CD4-positive, alpha-beta T cell treated with Interleukin-12 subunit alpha and Interleukin-12 subunit beta, for 1 hour (primary cell): ENCODE results near the gene SLC25A31.

ENCODE experiments used
- DNase-seq: peaks from one replicate; pipeline ENCODE4 v3.0.0-alpha.2; 2020

Gene SLC25A31

DNA sequence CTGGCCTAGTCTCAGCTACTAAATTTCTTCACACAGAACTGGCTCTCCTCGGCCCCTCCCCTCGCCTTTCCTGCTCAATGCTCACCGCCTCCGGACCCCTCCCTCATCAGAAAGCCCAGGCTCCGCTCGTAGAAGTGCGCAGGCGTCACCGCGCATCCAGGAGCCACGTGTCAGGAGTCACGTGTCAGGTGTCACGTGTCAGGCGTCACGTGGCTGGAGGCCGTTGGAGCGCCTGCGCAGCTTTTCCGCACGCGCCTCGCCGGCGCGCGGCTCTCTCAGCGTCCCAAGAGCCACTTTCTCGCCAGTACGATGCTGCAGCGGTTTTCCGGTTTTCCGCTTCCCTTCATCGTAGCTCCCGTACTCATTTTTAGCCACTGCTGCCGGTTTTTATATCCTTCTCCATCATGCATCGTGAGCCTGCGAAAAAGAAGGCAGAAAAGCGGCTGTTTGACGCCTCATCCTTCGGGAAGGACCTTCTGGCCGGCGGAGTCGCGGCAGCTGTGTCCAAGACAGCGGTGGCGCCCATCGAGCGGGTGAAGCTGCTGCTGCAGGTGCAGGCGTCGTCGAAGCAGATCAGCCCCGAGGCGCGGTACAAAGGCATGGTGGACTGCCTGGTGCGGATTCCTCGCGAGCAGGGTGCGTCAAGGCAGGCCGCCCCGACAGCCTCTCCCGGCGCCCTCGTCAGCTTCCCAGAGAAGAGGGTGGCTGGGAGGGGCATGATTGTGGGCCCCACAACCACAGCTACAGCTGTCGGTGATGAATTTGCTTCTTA, at the start of gene SLC25A31:
Gene SLC25A31, plus strand, starts transcription at position 259 of the 772 bp plus-strand sequence. Its CDS starts 146 bp downstream, at position 405.
- no peak for DNase-seq

DNA sequence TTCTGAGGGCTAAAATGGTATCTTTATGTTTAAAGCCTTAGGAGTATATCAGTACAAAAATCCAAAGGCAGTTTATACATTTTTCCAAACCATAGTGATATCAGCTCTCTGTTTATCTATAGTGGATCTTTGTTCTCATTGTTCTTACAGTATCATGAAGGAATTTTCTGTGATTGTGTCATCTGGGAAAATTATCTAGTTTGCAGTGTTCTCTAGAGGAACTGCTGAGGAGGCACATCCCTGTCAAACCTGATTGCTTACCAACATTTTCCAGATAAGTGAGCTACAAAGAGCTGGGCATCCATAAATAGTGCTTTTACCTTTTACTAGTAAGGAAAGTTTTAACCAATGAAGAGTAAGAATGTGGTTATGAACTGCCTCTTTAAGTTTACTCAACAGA, 44.9 kb upstream of the SLC25A31 start:
- DNase-seq: no peak

DNA sequence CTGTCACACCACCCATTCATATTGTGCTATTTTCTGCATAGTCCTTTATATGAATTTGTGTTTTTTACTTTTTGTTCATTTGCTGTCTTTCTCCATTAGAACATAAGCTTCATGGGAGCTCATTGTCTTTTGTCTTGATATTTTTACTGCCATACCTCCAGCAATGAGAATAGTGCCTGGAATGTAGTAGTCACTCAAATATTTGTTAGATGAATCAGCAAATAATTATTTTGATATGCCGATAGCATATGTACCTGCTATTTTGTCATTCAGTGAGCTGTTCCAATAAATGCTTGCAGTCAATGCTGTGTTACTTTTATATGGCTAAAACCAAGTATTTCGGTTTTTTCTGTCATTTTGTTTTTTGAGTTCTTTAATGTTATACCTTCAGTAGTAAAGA, 43.5 kb upstream of the SLC25A31 start:
- DNase-seq: no peak

DNA sequence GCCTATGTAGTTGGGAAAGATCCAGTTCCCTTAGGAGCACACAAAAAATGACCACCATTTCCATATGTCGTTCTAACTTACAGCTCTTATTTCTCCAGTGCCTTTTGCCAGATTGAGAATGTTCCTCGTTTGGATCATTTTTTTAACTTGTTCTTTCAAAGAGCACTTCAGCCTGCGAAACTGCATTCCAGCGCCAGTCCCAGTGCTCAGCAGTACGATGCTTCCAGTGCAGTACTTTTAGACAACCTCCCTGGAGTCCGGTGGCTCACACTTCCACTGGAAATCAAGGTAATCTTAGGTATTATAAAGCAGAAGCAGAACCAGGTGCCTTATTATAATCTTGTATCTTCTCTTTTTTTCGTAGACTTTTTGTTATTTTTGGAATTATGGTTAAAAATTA, 42.6 kb upstream of the SLC25A31 start:
- DNase-seq: no peak

DNA sequence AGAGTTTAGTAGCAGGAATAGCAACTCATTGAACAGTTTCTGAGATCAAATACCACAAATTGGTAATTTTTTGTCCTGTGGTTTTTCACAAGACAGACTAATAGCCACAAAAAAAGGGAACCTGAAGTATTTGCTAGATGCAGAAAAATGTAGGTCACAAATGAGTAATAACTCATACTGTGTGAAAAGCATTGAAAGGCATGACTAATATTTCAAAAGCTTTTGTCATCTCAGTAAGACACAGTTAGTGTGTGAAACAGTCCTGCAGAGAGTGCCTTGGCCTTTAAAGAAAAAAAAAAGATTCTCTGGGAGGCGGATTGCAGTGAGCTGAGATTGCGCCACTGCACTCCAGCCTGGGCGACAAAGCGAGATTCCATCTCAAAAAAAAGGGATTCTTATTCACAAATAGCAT, 31.4 kb upstream of the SLC25A31 start:
- DNase-seq: no peak

DNA sequence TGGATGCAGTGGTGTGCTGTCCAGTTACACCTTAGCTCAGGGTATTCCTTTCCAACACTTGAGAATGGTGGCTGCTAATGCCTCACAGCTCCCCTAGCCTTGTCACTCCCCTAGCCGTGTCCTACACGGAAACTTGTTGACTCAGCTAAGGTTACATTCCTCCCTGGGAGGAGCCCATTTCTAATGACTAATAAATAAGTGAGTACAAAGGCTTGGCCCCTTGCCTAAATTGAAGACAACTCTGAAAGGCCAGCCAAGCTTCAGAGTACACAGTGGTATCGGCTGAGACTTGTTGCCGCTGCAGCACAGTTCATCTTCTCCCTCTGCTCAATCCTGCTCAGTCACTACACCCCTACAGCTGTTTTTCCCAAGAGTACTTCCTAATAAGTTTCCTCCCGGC, 21.2 kb upstream of the SLC25A31 start:
- no peak for DNase-seq

DNA sequence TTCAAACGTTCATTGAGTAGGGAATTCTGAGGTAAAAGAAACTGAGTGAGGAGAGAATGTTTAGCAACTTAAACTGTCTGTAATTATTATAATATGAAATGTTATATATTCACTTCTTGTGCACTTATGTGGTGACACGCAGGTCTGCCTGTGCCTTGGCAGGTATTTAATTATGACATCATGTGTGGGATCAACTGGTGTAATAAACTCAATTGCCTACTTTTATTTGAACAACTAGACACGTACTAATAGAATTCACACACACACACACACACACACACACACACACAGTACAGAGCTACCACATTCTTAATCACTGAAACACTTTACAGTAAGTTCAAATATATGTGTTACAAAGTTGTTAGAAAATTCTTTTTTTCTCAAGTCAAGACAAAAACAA, 20.7 kb upstream of the SLC25A31 start:
- DNase-seq: no peak

DNA sequence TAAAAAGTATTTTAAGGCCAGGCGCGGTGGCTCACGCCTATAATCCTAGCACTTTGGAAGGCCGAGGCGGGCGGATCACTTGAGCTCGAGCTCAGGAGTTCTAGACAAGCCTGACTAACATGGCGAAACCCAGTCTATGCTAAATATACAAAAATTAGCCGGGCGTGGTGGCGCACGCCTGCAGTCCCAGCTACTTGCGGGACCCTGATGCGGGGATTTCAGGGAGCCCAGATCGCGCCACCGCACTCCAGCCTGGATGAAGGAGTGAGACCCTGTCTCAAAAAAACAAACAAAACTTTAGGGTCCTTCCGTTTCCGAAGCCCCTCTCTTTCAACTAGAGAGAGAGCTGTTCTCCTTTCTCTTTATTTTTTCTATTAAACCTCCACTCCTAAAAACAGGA, 1.2 kb downstream of the SLC25A31 start:
- DNase-seq: no peak

DNA sequence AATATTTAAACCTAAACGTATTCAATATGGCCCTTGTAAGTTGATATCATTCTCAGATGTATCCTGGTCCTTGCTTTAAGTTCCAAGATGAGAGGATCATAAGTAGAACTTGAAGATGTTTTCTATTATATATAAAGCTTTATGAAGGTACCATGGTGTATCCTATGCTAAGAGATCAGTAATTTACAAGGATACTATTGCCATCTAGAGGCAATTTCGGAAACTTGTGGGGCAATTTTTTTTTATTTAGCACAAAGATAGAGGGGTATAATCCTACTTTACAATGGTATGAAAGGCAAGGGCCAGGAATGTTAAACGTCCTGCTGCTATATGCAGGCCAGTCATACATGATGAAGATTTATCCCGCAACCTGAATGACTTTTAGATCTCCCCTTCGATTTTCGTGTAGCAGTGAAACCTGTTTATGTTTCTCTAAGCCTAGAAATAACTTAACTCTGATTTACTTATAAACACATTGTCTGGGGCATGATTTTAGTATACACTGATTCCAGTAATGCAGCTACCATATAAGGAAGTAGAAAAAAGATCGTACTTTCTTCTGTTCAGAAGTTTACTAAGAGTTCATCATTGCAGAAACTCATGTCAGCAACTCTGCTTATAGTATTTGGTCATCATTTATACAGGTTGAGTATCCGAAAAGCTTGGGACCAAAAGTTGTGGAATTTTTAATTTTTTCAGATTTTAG, 2.6 kb downstream of the SLC25A31 start:
- DNase-seq: no peak

DNA sequence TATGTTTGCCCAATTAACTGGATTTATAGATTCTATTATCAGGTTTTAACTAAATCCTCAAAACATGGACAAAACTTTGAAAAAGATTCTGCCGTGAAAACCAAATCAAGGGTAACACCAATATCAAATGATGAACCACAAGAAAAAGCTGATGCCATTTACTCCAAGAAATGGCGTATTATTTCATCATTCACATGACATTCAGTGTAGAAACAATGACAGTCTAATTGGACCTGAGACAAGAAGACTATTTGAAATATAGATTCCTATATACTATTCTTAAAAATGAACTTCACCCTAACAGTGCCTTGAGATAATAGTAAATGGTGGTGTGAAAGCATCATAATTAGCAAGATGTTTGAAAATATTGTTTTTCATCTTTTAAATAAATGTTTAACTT, 4.8 kb downstream of the SLC25A31 start:
- DNase-seq: no peak

DNA sequence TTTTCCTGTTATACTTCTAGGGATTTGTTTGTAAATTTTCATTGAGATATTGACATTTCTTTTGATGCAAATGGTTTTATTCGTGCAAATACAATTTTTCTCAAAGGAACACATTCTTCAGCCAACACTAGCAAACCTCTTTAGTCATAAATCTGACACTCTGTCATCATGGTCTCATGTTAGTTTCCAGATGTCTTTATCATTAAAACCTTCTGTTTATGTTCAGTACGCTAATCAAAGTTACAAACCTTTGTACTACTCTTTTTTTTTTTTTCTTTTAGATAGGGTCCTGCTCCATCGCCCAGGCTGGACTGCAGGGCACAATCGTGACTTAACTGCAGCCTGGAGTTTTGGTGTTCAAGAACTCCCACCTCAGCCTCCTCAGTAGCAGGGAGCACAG, 7.1 kb downstream of the SLC25A31 start:
- no peak for DNase-seq

DNA sequence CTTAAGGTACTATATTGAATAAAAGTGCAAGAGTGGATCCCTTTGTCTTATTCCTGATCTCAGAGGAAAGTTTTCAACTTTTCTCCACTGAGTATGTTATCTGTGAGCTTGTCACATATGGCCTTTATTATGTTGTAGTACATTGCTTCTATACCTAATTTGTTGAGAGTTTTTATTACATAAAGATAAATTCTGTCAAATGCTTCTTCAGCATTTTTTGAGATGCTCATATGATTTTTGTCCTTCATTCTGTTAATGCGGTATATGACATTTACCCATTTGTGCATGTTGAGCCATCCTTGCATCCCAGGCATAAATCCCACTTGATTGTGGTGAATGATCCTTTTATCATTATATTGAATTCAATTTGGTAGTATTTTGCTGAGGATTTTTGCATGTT, 11.0 kb downstream of the SLC25A31 start:
- DNase-seq: no peak

DNA sequence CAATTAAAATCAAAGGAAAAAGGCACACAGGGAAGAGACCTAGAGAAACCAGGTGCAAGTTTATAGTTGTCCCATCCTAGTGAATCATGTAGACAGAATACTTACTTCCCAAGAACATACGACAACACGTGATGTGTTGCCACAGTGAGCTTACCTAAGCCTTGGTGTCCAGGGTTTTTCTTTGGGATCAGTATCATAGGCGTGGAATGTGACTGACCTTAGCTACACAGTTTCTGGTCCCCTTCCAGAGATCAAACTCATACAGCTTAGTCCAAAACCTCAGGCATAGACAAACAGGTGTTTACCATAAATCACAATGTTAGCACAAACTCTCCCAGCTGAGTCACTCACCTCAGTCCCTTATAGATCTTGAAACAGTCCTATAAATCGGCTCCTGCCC, 17.7 kb downstream of the SLC25A31 start:
- DNase-seq: no peak

DNA sequence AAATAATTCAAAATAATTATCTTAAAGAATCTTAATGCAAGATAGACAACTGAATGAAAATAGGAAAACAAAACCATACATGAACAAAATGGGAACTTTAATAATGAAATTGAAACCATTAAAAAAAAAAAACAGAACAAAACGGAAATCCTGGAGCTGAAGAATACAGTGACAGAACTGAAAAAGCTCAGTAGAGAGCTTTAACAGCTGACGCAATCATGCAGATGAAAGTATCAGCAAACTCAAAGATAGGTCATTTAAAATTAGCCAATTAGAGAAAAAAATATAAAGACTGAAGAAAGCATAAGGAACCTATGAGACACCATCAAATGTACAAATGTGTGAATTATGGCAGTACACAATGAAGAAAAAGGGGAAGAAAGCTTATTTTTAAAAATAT, 18.8 kb downstream of the SLC25A31 start:
- DNase-seq: no peak

DNA sequence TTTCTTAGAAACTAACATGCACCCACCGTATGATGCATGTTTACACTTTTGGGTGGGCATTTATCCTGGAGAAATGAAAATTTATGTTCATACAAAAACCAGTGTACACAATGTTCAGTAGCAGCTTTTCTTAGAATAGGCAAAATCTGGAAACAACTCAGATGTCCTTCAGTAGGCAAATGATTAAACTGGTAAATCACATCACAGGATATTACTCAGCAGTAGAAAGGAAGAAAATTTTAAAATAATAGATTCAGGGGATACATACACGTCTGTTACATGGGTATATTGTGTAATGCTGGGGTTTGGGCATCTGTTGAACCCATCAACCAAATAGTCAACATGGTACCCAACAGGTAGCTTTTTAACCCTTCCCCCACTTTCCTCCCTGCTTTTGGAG, 26.7 kb downstream of the SLC25A31 start:
- no peak for DNase-seq

DNA sequence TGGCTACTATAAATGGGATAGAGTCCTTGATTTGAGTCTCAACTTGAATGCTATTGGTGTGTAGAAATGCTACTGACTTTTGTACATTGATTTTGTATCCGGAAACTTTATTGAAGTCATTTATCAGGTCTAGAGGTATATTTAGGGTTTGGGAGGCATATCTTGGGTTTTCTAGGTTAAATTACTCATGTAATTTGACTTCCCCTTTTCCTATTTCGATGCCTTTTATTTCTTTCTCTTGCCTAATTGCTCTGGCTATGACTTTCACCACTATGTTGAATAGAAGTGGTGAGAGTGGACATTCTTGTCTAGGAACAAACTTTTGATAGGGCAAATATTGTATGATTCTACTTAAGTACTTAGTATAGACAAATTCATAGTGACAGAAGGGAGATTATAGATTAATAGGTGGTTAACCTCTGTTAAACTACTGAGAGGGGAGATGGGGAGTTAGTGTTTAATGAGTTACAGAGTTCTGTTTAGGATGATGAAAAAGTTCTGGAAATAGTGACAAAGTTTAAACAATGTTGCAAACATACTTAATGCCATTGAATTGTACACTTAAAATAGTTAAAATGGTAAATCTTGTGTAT, 29.1 kb downstream of the SLC25A31 start:
- DNase-seq: no peak

DNA sequence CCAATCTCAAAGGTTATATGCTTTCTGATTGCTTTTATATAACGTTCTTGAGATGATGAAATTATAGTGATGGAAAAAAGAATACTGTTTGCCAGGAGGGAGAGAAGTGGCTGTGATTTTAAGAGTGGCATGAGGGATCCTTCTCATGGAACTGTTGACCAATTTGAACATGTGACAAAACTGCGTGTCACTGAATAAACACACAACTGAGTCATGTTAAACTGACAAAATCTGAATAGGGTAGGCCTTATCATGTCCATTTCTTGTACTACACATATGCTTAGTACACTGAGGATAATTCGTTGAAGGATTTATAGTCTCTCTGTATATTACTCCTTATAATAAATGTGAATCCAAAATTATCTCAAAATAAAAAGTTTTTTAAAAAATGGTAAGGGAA, 29.7 kb downstream of the SLC25A31 start:
- no peak for DNase-seq

DNA sequence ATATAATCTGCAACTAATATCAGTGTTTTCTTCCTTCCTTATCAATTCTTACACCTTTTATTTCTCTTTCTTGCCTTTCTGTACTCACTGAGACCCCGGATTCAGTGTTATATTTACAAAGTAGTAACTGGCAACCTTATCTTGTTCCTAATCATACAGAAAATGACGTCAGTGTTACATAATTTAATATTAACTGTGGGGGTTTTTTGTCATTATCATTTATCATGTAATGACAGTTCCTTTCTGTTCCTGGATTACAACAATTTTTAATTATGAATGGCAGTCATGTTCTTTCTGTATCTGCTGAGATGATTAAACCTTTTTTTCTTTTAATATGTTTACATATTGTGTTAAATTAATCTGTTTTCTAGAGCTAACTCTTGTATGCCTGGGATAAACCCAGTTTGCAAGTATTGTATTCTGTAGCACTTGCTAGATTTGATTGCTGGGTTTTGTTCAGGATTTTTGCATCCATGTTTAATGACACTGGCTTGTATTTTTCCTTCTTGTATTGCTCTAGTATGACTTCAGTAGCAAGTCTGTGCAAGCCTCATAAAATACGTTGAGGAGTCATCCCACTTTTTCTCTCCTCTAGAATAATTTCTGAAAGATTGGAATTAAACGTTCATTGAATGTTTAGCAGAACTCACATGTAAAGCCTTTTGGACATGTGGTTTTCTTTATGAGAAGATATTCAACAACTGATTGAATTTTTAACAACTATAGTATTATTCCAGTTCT, 41.5 kb downstream of the SLC25A31 start:
- no peak for DNase-seq

DNA sequence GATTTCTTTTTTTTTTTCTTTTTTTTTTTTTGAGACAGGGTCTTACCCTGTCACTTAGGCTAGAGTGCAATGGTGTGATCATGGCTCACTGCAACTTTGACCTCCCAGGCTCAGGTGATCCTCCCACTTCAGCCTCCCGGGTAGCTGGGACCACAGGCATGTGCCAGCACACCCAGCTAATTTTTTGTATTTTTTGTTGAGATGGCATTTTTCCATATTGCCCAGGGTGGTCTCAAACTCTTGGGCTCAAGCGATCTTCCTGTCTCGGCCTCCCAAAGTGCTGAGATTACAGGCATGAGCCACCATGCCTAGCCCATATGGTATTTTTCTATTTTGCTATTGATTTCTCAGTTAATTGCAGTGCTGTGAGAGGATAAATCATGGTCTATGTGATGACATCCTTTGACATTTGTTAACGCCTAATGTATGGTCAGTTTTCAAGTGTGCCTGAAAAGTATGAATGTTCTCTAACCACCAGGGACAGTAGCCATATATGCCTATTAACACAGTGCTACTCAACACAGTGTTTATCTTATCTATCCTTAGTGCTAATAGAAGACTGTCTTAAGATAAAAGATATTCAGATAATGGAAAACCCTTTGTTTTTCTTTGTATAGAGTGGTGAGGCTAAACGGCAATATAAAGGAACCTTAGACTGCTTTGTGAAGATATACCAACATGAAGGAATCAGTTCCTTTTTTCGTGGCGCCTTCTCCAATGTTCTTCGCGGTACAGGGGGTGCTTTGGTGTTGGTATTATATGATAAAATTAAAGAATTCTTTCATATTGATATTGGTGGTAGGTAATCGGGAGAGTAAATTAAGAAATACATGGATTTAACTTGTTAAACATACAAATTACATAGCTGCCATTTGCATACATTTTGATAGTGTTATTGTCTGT, 42.8 kb downstream of the SLC25A31 start:
- DNase-seq: no peak

DNA sequence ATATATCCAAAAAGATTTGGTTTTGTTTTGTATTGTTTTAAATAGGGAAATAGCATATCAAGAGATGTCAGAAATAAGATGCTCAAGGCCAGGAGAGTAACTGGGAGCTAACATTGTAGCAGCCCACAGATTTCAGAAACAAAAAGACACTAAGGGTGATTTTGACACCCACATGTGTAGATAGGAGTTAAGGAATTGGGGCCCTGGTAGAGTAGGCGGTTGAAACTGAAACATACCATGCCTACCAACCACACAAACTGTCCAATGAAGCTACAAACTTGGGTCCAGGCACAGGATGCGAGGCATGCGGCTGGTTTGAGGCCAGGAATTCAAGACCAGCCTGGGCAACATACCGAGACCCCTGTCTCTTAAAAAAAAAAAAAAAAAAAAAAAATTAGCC, 45.6 kb downstream of the SLC25A31 start:
- DNase-seq: no peak

DNA sequence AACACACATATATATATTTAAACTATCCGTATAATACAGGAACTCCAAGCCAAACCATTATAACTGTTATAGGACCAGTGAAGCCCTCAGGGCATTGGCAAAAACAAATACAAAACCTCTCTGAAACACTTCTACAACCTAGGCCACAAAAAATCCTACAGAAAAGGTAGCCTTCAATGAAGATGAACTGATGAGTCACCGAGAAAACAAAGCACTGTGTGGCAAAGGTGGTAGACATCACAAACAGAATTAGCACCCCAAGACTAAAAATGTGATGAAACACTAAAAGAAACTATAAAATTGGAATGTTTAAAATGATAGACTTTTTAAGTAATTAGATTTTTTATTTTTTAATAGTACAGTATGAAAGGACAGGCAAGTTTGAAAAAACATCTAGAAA, 46.4 kb downstream of the SLC25A31 start:
- DNase-seq: no peak

DNA sequence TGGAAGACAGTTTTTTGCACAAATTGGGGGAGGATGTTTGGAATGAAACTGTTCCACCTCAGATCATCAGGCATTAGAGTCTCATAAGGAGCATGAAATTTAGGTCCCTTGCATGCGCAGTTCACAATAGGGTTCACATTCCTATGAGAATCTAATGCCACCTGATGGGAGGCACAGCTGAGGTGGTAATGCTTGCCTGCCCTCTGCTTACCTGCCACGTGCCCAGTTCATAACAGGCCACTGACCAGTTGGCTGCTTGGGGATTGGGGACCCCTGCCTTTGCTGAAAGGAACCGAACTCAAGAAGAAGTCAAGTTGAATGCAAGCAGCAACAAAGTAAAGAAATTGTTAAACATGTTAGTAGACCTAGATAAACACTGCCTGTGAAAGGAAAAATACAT, 47.3 kb downstream of the SLC25A31 start:
- no peak for DNase-seq
